ENCODE data around the gene JKAMP. TPM values are rescaled to one million over a fixed set of nuclear protein-coding genes. Genes with fewer than 3 reads are reported as not detected.

The JKAMP gene
- polyA plus RNA-seq, 1 donor (not counting 4 experiments of a cell fraction or from before 2014, with no cell fraction given) = 166 TPM

DNA sequence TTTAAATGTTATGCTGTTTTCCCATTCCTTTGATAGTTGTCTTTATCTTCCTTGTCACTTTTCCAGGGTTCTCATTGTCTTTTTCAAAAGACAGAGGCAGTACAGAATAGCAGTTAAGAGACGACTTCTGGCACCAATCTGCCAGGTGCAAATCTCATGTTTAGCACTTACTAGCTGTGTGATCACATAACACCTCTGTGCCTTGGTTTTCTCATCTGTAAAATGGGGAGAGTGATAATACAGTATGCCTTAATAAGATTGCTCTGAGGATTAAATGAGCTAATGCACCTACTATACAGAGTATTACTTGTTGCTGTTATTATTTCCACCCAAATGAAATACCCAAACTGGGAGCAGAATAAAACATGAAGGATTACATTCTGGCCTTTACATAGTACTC, 23.9 kb upstream of the JKAMP start:
- Histone ChIP-seq H3K4me1 (ENCODE audit: control insufficient read depth, extremely low read depth, insufficient read depth, low read length) (peaks cover 3% of the 10 kb centered on the region), H3K36me3 (ENCODE audit: control insufficient read depth in 2 of 2, extremely low read depth in 1 of 2, insufficient read depth in 2 of 2, low read length in 2 of 2) (peaks cover 5 to 8% of the 10 kb centered on the region in 2 experiments), H3K27me3 (ENCODE audit: control insufficient read depth, extremely low read depth, insufficient read depth, low read length) (no peaks in the 10 kb centered on the region), H4K20me1 (ENCODE audit: control insufficient read depth, extremely low read depth, insufficient read depth, low read length) (no peaks in the 10 kb centered on the region), H3K9me3 (ENCODE audit: control insufficient read depth, low read depth, low read length) (no peaks in the 10 kb centered on the region), H3K9me1 (ENCODE audit: control insufficient read depth, extremely low read depth, insufficient read depth, low read length) (no peaks in the 10 kb centered on the region), H3K27ac (ENCODE audit: control insufficient read depth, insufficient read depth, low read length) (no peak overlapping the region), H3K79me2 (ENCODE audit: control insufficient read depth, insufficient read depth, low read length) (no peaks in the 10 kb centered on the region), H3K4me3 (ENCODE audit: control insufficient read depth in 2 of 3, extremely low read depth in 1 of 3, insufficient read depth in 2 of 3, low read depth in 1 of 3, low read length in 3 of 3) (no peak overlapping the region), H3K4me2 (ENCODE audit: control insufficient read depth, extremely low read depth, insufficient read depth, low read depth, low read length) (no peak overlapping the region), H2AFZ (ENCODE audit: control insufficient read depth, low read length) (no peak overlapping the region), H3K9ac (ENCODE audit: control insufficient read depth, extremely low read depth, insufficient read depth, low read length) (no peak overlapping the region)
- FAIRE-seq (no peak), DNase-seq (ENCODE audit: low read depth, low spot score) (no peak)
- no peak for TF ChIP-seq EZH2 (IDR thresholded peaks at IDR 0.05; ENCODE audit: low read length)
- no peak for TF ChIP-seq CTCF (optimal IDR thresholded peaks at IDR 0.05 in 1 of 3, IDR thresholded peaks at IDR 0.05 in 1 of 3, conservative IDR thresholded peaks at IDR 0.05 in 1 of 3; ENCODE audit: extremely low read depth in 1 of 3, insufficient read depth in 2 of 3, low read length in 3 of 3)
- dilution Hi-C loops (cut with MboI; ENCODE audit: extremely low pct_ligation_motif_present, low sequenced_read_pairs) = no loop called here

- FAIRE-seq (no peak), DNase-seq (ENCODE audit: low read depth, low spot score) (no peak)
- dilution Hi-C loops (cut with MboI; ENCODE audit: extremely low pct_ligation_motif_present, low sequenced_read_pairs) = no loop called here
- Histone ChIP-seq H3K4me1 (ENCODE audit: control insufficient read depth, extremely low read depth, insufficient read depth, low read length) (peaks cover 3% of the 10 kb centered on the region), H4K20me1 (ENCODE audit: control insufficient read depth, extremely low read depth, insufficient read depth, low read length) (no peaks in the 10 kb centered on the region), H3K27me3 (ENCODE audit: control insufficient read depth, extremely low read depth, insufficient read depth, low read length) (no peaks in the 10 kb centered on the region), H3K4me3 (ENCODE audit: control insufficient read depth in 2 of 3, extremely low read depth in 1 of 3, insufficient read depth in 2 of 3, low read depth in 1 of 3, low read length in 3 of 3) (no peak overlapping the region), H3K4me2 (ENCODE audit: control insufficient read depth, extremely low read depth, insufficient read depth, low read depth, low read length) (no peak overlapping the region), H3K9ac (ENCODE audit: control insufficient read depth, extremely low read depth, insufficient read depth, low read length) (no peak overlapping the region), H3K36me3 (ENCODE audit: control insufficient read depth in 2 of 2, extremely low read depth in 1 of 2, insufficient read depth in 2 of 2, low read length in 2 of 2) (peaks cover 7 to 8% of the 10 kb centered on the region in 2 experiments), H3K79me2 (ENCODE audit: control insufficient read depth, insufficient read depth, low read length) (no peaks in the 10 kb centered on the region), H3K27ac (ENCODE audit: control insufficient read depth, insufficient read depth, low read length) (no peak overlapping the region), H2AFZ (ENCODE audit: control insufficient read depth, low read length) (no peak overlapping the region), H3K9me1 (ENCODE audit: control insufficient read depth, extremely low read depth, insufficient read depth, low read length) (no peaks in the 10 kb centered on the region), H3K9me3 (ENCODE audit: control insufficient read depth, low read depth, low read length) (no peaks in the 10 kb centered on the region)
- TF ChIP-seq CTCF (optimal IDR thresholded peaks at IDR 0.05 in 1 of 3, IDR thresholded peaks at IDR 0.05 in 1 of 3, conservative IDR thresholded peaks at IDR 0.05 in 1 of 3; ENCODE audit: extremely low read depth in 1 of 3, insufficient read depth in 2 of 3, low read length in 3 of 3) = no peak
These were observed 22.4 kb upstream of the JKAMP start for GRCh38 chr14:59461891-59462290.
